GM19328 (cell line): ENCODE results near the gene BST1.

Experiments used
- ATAC-seq: cut with Tn5 transposase; IDR thresholded peaks from one replicate; pipeline ENCODE4 v1.9.1; 2021; ENCODE audit warnings: mild to moderate bottlenecking, moderate library complexity; ENCODE audit not compliant: unreplicated experiment

Gene BST1

GRCh38 chr4:15702941-15703403 lies at the start of gene BST1:
Gene BST1, plus strand, starts transcription at chr4:15703065. Its CDS starts 80 bp downstream, at chr4:15703145.
- ATAC-seq = peak; percentile 65

GRCh38 chr4:15653420-15653819 lies 49.4 kb upstream of the BST1 start:
- ATAC-seq = no peak

DNA sequence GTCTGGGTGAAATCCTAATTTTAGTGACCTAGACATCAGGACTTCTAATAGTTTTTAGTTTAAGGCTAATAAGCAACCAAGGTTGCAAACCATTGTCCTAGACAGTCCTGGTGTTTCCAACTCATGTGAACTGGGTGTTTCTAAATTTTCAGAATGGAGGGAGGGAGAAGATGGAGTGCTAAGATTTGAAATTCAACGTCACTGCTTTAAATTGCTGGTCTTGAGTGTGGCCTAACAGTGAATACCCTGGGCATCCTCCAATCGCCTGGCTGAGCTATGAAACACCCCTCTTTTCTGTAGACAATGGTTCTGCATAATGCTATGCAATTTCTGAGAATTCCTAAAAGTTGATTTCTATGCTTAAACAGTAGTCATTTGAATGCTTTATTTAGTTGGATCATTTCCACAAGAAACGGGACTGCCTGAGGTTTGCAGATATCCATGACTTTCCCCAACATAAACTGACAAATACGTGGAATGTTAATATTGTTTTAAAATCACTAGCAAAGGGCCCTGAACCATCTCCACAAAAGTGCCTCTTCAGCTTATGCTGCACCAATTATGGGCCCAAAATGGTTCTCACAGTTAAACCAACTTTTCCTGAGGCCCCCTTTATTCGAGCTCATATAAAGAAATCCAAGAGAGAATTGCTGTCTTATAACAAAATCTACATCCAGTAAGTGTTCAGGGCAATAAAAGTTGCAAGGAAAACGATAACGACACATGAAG lies 48.8 kb upstream of the BST1 start:
- ATAC-seq = no peak

- ATAC-seq = peak; percentile 44
Measured at GRCh38 chr4:15654593-15655222, 48.2 kb upstream of the BST1 start.

- peak; percentile 75 for ATAC-seq
Measured at GRCh38 chr4:15655223-15656037, 47.4 kb upstream of the BST1 start, which contains the start of gene FBXL5. Gene FBXL5, minus strand, starts transcription at chr4:15655357. Its CDS starts 70 bp downstream, at chr4:15655287.

DNA sequence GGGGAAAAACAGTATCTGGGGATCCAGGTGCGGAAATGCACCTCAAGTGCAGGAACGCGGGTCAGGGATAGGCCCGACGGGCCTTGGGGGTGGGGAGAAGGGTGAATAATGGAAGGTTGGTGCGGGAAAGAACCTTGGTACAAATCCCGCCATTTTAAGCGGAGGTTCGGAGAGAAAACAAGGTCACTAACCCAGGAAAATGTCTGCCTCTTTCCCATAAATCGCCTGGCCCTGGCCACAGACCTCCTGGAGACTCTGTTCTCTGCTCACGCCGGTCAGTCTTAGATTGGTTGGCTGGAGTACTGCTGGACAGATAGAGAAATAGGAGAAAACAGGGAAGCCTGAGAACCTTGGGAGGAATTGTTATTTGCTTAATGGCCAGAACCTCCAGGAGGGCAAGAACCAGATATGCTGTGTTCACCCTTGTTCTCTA lies 46.8 kb upstream of the BST1 start:
- ATAC-seq = no peak

GRCh38 chr4:15657366-15657765 lies 45.5 kb upstream of the BST1 start:
- no peak for ATAC-seq

- no peak for ATAC-seq
Measured at GRCh38 chr4:15658136-15658770, 44.6 kb upstream of the BST1 start.

DNA sequence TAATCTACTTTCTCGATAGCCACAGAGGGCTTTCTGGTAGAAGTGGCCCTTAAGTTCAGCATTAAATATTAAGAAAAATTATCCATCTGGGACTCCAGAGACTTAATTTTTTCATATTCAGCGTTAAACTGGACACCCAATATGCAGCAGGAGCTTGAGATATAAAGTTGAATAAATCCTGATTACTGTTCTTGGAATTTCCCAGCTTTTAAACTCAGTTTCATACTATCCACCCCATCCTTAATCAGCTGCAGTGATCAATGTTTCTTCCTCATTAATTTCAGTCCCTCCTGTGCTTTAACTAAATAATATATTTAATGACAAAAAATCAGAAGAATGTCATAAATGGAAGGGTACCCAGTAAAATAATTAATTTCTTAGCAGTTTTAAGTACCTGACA lies 44.1 kb upstream of the BST1 start:
- ATAC-seq = no peak

- no peak for ATAC-seq
Measured at GRCh38 chr4:15659768-15660570, 42.9 kb upstream of the BST1 start.

DNA sequence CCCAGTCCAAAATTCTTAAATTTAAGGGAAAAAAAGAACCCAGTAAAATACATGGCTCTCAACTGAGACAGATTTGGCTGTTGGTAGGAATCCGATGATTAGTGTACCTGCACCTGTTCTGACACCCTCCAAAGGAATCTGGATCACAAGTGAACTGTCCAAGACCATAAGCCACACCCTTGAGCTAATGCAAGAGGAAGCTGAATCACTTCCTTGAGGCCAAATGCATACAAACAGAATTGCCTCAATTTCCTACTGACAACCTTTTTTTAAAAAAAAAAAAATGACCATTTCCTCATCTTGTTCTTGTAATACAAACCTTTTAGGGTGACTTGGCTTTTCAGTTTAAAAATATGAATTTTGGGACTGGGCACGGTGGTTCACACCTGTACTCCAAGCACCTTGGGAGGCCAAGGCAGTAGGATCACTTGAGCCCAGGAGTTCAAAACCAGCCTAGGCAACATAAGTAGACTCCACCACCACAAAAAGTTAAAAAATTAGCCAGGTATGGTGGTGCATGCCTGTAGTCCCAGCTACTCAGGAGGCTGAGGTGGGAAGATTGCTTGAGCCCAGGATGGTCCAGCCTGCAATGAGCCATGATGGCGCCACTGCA lies 37.0 kb upstream of the BST1 start:
- no peak for ATAC-seq

DNA sequence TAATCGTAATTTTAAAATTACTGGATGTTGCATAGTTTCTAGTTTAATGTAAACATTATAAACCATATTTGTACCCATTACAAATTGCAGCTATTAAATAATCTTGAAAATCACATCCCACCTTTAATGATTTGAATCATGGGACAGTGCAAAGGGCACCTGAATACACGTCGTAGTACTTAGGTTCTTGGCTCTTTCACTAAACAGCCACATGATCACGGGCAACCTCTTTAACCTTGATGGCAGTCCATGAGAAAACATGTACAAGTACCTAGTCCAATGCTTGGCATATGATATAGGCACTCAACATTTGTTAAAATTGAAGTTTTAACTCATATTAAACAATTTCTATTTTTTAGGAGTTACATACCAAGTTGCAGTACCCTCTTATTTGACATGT lies 35.9 kb upstream of the BST1 start:
- no peak for ATAC-seq

DNA sequence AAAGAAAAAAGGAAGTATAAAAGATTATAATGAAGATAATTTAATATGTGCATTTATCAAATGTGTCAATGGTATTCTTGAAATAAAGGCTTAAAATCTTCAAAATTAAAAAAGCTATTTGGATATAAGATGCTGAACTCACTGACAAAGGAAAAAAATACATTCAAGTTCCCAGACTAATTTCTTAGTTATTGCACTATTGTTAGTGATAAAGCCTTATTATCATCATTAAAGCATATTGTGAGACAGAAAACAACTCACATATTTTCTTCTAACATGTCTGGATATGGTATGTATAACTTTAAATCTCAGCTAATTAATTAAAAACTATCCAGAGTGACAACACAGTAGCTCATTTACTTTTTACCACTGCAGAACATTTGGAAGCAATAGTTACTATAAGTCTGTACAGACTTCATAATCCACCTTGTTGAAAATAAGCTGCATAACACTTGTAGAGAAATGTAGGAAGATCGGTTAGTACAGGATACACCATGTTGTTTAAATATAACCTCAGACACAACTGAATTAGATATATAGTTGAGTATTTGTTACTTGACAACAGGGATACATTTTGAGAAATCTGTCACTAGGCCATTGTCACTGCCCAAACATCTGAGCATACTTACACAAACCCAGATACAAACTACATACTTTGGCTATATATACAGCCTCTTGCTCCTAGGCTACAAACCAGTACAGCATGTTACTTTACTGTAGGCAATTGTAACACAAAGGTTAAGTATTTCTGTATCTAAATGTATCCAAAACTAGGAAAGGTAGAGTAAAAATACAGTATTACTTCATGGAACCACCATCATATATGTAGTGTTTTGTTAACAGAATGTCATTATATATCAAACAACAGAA lies 34.1 kb upstream of the BST1 start:
- ATAC-seq = no peak

- ATAC-seq = no peak
Measured at GRCh38 chr4:15670576-15670975, 32.3 kb upstream of the BST1 start.

DNA sequence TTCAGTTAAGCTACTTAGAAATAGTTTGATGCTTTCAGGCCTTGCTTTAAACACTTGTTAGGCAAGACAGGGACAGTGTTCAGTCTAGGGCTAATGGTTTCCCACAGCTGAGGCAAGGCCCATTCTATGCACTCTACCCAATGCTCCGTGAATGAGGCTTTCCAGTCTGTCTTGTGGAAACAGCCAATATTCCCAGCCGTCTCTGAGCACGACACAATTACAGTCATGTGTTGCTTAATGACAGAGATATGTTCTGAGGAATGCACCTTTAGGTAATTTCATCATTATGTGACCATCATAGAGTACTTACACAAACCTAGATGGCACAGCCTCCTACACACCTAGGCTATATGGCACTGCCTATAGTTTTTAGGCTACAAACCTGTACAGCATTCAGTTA lies 30.8 kb upstream of the BST1 start:
- ATAC-seq = no peak

DNA sequence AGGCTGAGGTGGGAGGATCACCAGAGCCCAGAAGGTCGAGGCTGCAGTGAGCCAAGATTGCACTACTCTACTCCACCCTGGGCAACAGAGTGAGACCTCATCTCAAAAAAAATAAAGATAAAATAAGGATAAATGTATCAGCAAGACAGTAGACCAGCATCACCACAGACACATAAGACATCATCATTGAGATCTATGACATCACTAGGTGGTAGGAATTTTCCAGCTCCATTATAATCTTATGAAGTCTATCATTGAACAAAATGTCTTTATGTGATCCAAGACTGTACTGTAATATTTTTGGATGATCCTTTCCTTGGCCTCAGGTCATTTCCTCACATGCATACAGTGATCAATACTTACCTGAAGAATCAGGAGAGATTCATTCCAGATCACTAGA lies 29.5 kb upstream of the BST1 start:
- no peak for ATAC-seq

DNA sequence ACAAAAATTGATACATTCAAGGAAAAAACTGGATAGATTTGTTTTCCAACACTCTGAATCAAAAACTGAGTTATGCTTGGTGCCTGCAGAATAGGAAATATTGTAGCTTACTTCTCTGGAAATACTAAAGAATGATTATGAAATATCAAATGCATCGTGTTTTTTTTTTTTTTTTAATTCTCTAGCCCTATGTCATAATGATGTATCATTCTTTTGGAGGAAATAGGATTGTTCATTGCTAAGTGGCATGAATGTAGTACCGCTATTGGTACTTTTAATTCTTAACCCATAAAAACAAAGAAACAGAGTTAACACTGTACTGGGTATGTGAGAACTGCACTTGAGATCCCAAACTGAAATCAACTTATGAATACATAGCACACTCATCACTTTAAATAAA lies 28.8 kb upstream of the BST1 start:
- ATAC-seq = no peak

GRCh38 chr4:15674926-15675325 lies 27.9 kb upstream of the BST1 start:
- ATAC-seq = no peak

DNA sequence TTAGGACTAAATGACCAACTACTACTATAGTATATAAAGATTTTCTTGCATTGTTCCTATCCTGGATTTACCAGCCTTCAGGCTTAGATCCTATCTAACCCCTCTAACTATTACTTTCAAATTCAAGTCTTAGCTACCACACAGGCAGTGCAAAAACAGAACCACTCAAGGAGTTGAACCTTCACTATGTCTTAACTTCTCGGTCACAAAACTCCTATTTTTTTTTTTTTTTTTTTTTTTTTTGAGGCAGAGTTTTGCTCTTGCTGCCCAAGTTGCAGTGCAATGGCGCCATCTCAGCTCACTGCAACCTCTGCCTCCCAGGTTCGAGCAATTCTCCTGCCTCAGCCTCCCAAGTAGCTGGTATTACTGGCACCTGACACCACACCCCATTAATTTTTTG lies 27.5 kb upstream of the BST1 start:
- ATAC-seq = no peak
